Measurements from ENCODE around the gene HTR3D. TPM values are rescaled to one million over a fixed set of nuclear protein-coding genes. Genes with fewer than 3 reads are reported as not detected.
"Not testable (repeated sequence)": the region's sequence is repeated elsewhere in the genome, so short reads cannot be mapped to it uniquely, and the experiment has no call there.

HTR3D gene
- total and polyA plus RNA-seq, 2 donors from 2014 or later = not detected

DNA sequence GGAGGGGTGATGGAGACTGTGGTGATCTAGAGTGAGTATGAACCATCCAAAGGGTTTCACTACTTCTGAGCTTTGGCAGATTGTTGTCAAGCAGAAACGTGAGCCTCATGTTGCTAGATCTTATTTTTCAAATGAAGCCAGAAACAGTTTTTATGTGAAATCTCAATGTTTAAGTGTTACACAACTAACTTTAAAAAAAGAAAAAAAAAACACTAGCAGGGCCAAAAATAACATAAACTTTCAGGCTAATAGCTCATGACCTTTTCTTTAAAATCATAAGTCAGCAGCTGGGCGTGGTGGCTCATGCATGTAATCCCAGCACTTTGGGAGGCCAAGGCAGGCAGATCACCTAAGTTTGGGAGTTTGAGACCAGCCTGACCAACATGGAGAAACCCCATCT is 2.1 kb upstream of the HTR3D start:
- DNase-seq = no peak
- Histone ChIP-seq H3K36me3 (ENCODE audit: control insufficient read depth in 2 of 3, insufficient read depth in 3 of 3, low read length in 3 of 3) (no peaks in the 10 kb centered on the region), H3K4me1 (ENCODE audit: control insufficient read depth in 2 of 3, insufficient read depth in 2 of 3, low read depth in 1 of 3, low read length in 3 of 3) (no peaks in the 10 kb centered on the region), H3K4me3 (ENCODE audit: low read length in 3 of 3) (no peak overlapping the region), H3K9me3 (ENCODE audit: control insufficient read depth in 2 of 3, insufficient read depth in 1 of 3, low read length in 3 of 3) (no peaks in the 10 kb centered on the region), H3K27me3 (ENCODE audit: control insufficient read depth, insufficient read depth, low read length) (no peaks in the 10 kb centered on the region), H3K9ac (ENCODE audit: low read length in 3 of 3) (no peak overlapping the region), H3K27ac (ENCODE audit: low read depth in 2 of 2, low read length in 2 of 2) (no peak overlapping the region)
- TF ChIP-seq, protein P1, sequence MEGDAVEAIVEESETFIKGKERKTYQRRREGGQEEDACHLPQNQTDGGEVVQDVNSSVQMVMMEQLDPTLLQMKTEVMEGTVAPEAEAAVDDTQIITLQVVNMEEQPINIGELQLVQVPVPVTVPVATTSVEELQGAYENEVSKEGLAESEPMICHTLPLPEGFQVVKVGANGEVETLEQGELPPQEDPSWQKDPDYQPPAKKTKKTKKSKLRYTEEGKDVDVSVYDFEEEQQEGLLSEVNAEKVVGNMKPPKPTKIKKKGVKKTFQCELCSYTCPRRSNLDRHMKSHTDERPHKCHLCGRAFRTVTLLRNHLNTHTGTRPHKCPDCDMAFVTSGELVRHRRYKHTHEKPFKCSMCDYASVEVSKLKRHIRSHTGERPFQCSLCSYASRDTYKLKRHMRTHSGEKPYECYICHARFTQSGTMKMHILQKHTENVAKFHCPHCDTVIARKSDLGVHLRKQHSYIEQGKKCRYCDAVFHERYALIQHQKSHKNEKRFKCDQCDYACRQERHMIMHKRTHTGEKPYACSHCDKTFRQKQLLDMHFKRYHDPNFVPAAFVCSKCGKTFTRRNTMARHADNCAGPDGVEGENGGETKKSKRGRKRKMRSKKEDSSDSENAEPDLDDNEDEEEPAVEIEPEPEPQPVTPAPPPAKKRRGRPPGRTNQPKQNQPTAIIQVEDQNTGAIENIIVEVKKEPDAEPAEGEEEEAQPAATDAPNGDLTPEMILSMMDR (IDR thresholded peaks at IDR 0.05; ENCODE audit: borderline replicate concordance, extremely low read depth, insufficient read depth) = no peak
- no peak for FAIRE-seq
- intact Hi-C loops (cut with DNase I) = no loop called here

DNA sequence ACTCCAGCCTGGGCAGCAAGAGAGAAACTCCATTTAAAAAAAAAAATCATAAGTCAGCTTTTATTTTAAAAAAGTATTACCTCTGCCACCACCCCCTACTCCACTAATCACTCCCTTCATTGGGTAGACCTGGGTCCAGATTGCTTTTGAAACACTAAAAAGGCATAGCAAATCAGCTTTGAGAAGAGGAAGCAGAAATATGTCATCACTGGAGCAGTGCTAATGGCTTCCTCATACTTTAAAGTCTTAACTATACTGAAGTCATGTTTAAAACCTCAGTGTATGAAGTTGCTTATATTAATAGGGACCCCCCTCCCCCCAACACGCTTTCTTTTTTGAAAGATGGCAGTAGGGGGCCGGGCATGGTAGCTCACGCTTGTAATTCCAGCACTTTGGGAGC is 1.0 kb upstream of the HTR3D start:
- H3K27me3 ChIP-seq (ENCODE audit: control insufficient read depth, insufficient read depth, low read length) = no peaks in the 10 kb centered on the region
- intact Hi-C loops (cut with DNase I) = no loop called here
- TF ChIP-seq, protein P1 (IDR thresholded peaks at IDR 0.05; ENCODE audit: borderline replicate concordance, extremely low read depth, insufficient read depth) = no peak
- no peak overlapping the region for H3K27ac ChIP-seq (ENCODE audit: low read depth in 2 of 2, low read length in 2 of 2)
- H3K4me1 ChIP-seq (ENCODE audit: control insufficient read depth in 2 of 3, insufficient read depth in 2 of 3, low read depth in 1 of 3, low read length in 3 of 3) = no peaks in the 10 kb centered on the region
- no peaks in the 10 kb centered on the region for H3K9me3 ChIP-seq (ENCODE audit: control insufficient read depth in 2 of 3, insufficient read depth in 1 of 3, low read length in 3 of 3)
- H3K36me3 ChIP-seq (ENCODE audit: control insufficient read depth in 2 of 3, insufficient read depth in 3 of 3, low read length in 3 of 3) = no peaks in the 10 kb centered on the region
- no peak overlapping the region for H3K9ac ChIP-seq (ENCODE audit: low read length in 3 of 3)
- peak in 2 of 5 donors; percentile 17 to 21 for DNase-seq
- H3K4me3 ChIP-seq (ENCODE audit: low read length in 3 of 3) = no peak overlapping the region
- FAIRE-seq = no peak

DNA sequence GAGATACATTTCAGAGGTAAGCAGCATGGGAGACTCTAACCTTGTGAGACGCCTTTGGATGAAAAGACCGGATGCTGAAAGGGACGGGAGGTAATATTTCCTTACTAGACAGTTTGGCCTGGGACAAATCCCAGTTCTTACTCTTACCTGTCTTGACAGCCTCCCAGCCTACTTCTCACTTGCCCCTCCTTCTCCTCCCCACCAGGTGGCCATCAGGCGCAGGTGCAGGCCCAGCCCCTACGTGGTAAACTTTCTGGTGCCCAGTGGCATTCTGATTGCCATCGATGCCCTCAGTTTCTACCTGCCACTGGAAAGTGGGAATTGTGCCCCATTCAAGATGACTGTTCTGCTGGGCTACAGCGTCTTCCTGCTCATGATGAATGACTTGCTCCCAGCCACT is 6.3 kb downstream of the HTR3D start:
- no peak overlapping the region for H3K4me3 ChIP-seq (ENCODE audit: low read length in 3 of 3)
- H3K27me3 ChIP-seq (ENCODE audit: control insufficient read depth, insufficient read depth, low read length) = no peaks in the 10 kb centered on the region
- no peak overlapping the region for H3K27ac ChIP-seq (ENCODE audit: low read depth in 2 of 2, low read length in 2 of 2)
- intact Hi-C loops (cut with DNase I) = no loop called here
- no peaks in the 10 kb centered on the region for H3K36me3 ChIP-seq (ENCODE audit: control insufficient read depth in 2 of 3, insufficient read depth in 3 of 3, low read length in 3 of 3)
- H3K4me1 ChIP-seq (ENCODE audit: control insufficient read depth in 2 of 3, insufficient read depth in 2 of 3, low read depth in 1 of 3, low read length in 3 of 3) = no peaks in the 10 kb centered on the region
- TF ChIP-seq, protein P1 (IDR thresholded peaks at IDR 0.05; ENCODE audit: borderline replicate concordance, extremely low read depth, insufficient read depth) = no peak
- no peak for FAIRE-seq
- DNase-seq = peak in 1 of 5 donors; percentile 1
- no peaks in the 10 kb centered on the region for H3K9me3 ChIP-seq (ENCODE audit: control insufficient read depth in 2 of 3, insufficient read depth in 1 of 3, low read length in 3 of 3)
- H3K9ac ChIP-seq (ENCODE audit: low read length in 3 of 3) = no peak overlapping the region

DNA sequence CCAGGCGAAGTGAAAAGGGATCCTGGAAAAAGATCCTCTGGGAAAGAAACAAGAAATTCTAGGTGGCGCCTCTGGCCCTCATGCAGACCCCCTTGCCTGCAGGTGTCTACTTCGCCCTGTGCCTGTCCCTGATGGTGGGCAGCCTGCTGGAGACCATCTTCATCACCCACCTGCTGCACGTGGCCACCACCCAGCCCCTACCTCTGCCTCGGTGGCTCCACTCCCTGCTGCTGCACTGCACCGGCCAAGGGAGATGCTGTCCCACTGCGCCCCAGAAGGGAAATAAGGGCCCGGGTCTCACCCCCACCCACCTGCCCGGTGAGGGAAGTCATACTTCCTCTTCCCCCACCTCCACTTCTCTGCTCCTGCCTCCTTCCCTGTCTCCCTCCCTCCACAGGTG is 6.8 kb downstream of the HTR3D start:
- H3K4me3 ChIP-seq (ENCODE audit: low read length in 3 of 3); H3K4me1 ChIP-seq (ENCODE audit: control insufficient read depth in 2 of 3, insufficient read depth in 2 of 3, low read depth in 1 of 3, low read length in 3 of 3); intact Hi-C loops (cut with DNase I); H3K27ac ChIP-seq (ENCODE audit: low read depth in 2 of 2, low read length in 2 of 2); H3K9ac ChIP-seq (ENCODE audit: low read length in 3 of 3); H3K9me3 ChIP-seq (ENCODE audit: control insufficient read depth in 2 of 3, insufficient read depth in 1 of 3, low read length in 3 of 3); H3K27me3 ChIP-seq (ENCODE audit: control insufficient read depth, insufficient read depth, low read length); H3K36me3 ChIP-seq (ENCODE audit: control insufficient read depth in 2 of 3, insufficient read depth in 3 of 3, low read length in 3 of 3); FAIRE-seq: not testable (repeated sequence)
- DNase-seq = peak in 1 of 5 donors; percentile 51
